Measurements from ENCODE around the gene SMIM41. TPM values are rescaled to one million over a fixed set of nuclear protein-coding genes. Genes with fewer than 3 reads are reported as not detected.

SMIM41 gene
- total and polyA plus RNA-seq, 4 donors = 0.03 to 0.50 (median 0.24) TPM; not detected in 1

- no peaks in the 10 kb centered on the region for H3K36me3 ChIP-seq (ENCODE audit: control insufficient read depth in 4 of 4, insufficient read depth in 3 of 4, low read depth in 1 of 4, low read length in 3 of 4)
- H3K27me3 ChIP-seq (ENCODE audit: control insufficient read depth in 4 of 4, insufficient read depth in 4 of 4, low read length in 3 of 4) = no peaks in the 10 kb centered on the region
- DNase-seq (ENCODE audit: low spot score) = no peak
- no peak overlapping the region for H3K27ac ChIP-seq (ENCODE audit: low read depth in 1 of 2, low read length in 2 of 2)
- H3K9ac ChIP-seq (ENCODE audit: low read depth in 1 of 2, low read length in 2 of 2) = no peak overlapping the region
- WGBS = 89% methylated on average over 10 of the region's 10 CpGs
- H3K9me3 ChIP-seq (ENCODE audit: control insufficient read depth in 4 of 4, low read length in 3 of 4) = no peaks in the 10 kb centered on the region
- H3K4me1 ChIP-seq (ENCODE audit: control insufficient read depth in 4 of 4, insufficient read depth in 4 of 4, low read length in 3 of 4) = peaks cover 0 to 19% (median 14%) of the 10 kb centered on the region in 4 donors
- TF ChIP-seq TAF1 (conservative IDR thresholded peaks at IDR 0.05) (no peak), ATF3 (IDR thresholded peaks at IDR 0.05) (no peak), MAX (IDR thresholded peaks at IDR 0.05) (no peak), ZBTB33 (IDR thresholded peaks at IDR 0.05) (no peak), FOXA2 (IDR thresholded peaks at IDR 0.05) (no peak), HNF4G (IDR thresholded peaks at IDR 0.05) (no peak), YY1 (IDR thresholded peaks at IDR 0.05) (no peak), FOXA1 (IDR thresholded peaks at IDR 0.05) (no peak), EGR1 (IDR thresholded peaks at IDR 0.05; ENCODE audit: low read depth in 2 of 2) (no peak), NR2F2 (IDR thresholded peaks at IDR 0.05) (no peak), HNF4A (conservative IDR thresholded peaks at IDR 0.05) (no peak), JUND (IDR thresholded peaks at IDR 0.05) (no peak)
- TF ChIP-seq, protein P1, sequence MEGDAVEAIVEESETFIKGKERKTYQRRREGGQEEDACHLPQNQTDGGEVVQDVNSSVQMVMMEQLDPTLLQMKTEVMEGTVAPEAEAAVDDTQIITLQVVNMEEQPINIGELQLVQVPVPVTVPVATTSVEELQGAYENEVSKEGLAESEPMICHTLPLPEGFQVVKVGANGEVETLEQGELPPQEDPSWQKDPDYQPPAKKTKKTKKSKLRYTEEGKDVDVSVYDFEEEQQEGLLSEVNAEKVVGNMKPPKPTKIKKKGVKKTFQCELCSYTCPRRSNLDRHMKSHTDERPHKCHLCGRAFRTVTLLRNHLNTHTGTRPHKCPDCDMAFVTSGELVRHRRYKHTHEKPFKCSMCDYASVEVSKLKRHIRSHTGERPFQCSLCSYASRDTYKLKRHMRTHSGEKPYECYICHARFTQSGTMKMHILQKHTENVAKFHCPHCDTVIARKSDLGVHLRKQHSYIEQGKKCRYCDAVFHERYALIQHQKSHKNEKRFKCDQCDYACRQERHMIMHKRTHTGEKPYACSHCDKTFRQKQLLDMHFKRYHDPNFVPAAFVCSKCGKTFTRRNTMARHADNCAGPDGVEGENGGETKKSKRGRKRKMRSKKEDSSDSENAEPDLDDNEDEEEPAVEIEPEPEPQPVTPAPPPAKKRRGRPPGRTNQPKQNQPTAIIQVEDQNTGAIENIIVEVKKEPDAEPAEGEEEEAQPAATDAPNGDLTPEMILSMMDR (IDR thresholded peaks at IDR 0.05; ENCODE audit: low read depth, low read length, missing input control) = no peak
- H3K4me3 ChIP-seq (ENCODE audit: low read depth in 1 of 3, low read length in 3 of 3) = no peak overlapping the region
These were observed 10.8 kb downstream of the SMIM41 start for GRCh38 chr12:52090291-52090690.

DNA sequence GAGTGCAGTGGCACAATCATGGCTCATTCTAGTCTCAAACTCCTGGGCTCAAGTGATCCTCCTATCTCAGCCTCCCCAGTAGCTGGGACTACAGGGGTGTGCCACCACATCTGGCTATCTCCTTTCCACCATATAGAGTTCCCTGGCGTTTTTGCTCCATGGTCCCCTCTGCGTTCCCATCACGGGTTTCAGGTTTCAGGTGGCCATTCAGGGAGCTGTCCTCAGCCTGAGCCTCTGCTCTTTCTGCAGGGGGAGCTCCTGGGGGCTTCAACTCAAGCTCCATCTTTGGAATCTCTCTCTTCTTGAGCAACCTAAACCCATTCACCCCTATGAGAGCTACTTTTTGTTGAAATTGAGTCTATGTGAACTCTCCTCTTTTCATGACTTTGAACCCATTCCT, 11.6 kb downstream of the SMIM41 start:
- Histone ChIP-seq H3K9me3 (ENCODE audit: control insufficient read depth in 4 of 4, low read length in 3 of 4) (no peaks in the 10 kb centered on the region), H3K9ac (ENCODE audit: low read depth in 1 of 2, low read length in 2 of 2) (no peak overlapping the region), H3K27ac (ENCODE audit: low read depth in 1 of 2, low read length in 2 of 2) (no peak overlapping the region), H3K4me3 (ENCODE audit: low read depth in 1 of 3, low read length in 3 of 3) (no peak overlapping the region), H3K36me3 (ENCODE audit: control insufficient read depth in 4 of 4, insufficient read depth in 3 of 4, low read depth in 1 of 4, low read length in 3 of 4) (no peaks in the 10 kb centered on the region), H3K27me3 (ENCODE audit: control insufficient read depth in 4 of 4, insufficient read depth in 4 of 4, low read length in 3 of 4) (no peaks in the 10 kb centered on the region), H3K4me1 (ENCODE audit: control insufficient read depth in 4 of 4, insufficient read depth in 4 of 4, low read length in 3 of 4) (peaks cover 0 to 19% (median 12%) of the 10 kb centered on the region in 4 donors)
- TF ChIP-seq EGR1 (IDR thresholded peaks at IDR 0.05; ENCODE audit: low read depth in 2 of 2) = no peak
- TF ChIP-seq NR2F2 (IDR thresholded peaks at IDR 0.05) = no peak
- TF ChIP-seq, protein P1 (IDR thresholded peaks at IDR 0.05; ENCODE audit: low read depth, low read length, missing input control) = no peak
- no peak for TF ChIP-seq SP1 (IDR thresholded peaks at IDR 0.05)
- no peak for TF ChIP-seq FOXA1 (IDR thresholded peaks at IDR 0.05)
- TF ChIP-seq REST (IDR thresholded peaks at IDR 0.05) = no peak
- TF ChIP-seq ATF3 (IDR thresholded peaks at IDR 0.05) = no peak
- TF ChIP-seq GABPA (IDR thresholded peaks at IDR 0.05 in 1 of 2, conservative IDR thresholded peaks at IDR 0.05 in 1 of 2) = no peak
- TF ChIP-seq MAX (IDR thresholded peaks at IDR 0.05) = no peak
- TF ChIP-seq RAD21 (IDR thresholded peaks at IDR 0.05) = no peak
- no peak for DNase-seq (ENCODE audit: low spot score)
- WGBS = 68% methylated on average over 3 of the region's 3 CpGs
